PFSK-1 (cell line): ENCODE results near the gene CSRP2. TPM values are rescaled to one million over a fixed set of nuclear protein-coding genes. Genes with fewer than 3 reads are reported as not detected.

Experiments used
- FOXP2 ChIP-seq: optimal IDR thresholded peaks from 2 replicates; pipeline ENCODE3; 2011; ENCODE audit warnings: borderline replicate concordance, control low read depth, inconsistent platforms; ENCODE audit not compliant: insufficient read depth; ENCODE audit errors: extremely low read length, extremely low read depth
- POLR2AphosphoS5 ChIP-seq: IDR thresholded peaks from 2 replicates; pipeline ENCODE4 v1.6.1; 2012; ENCODE audit warnings: low read depth, mild to moderate bottlenecking, control low read depth, low read length, moderate library complexity
- SIN3A ChIP-seq: IDR thresholded peaks from 2 replicates; pipeline ENCODE4 v1.6.1; 2012; ENCODE audit warnings: mild to moderate bottlenecking, low read length, moderate library complexity, borderline replicate concordance; ENCODE audit not compliant: insufficient read depth
- TAF1 ChIP-seq: IDR thresholded peaks from 2 replicates; pipeline ENCODE4 v1.6.1; 2012; ENCODE audit warnings: low read length, control low read depth, borderline replicate concordance; ENCODE audit not compliant: insufficient read depth
- polyA plus RNA-seq: library from polyadenylated mRNA; unstranded; fragments of >200 nt; gene quantifications from one replicate; pipeline ENCODE4 v1.2.1, GENCODE V29; 2012; ENCODE audit warnings: low read depth, missing spikeins; ENCODE audit not compliant: insufficient read length
- TF ChIP-seq, protein P1 (sequence below), 2 experiments: IDR thresholded peaks; 2 replicates each; pipeline versions ENCODE4 v1.6.1 to v1.8.0; 2011 to 2012; ENCODE audit warnings: low read depth in 2 of 2, low read length in 2 of 2, control low read depth in 1 of 2, inconsistent platforms in 1 of 2, mild to moderate bottlenecking in 1 of 2, moderate library complexity in 1 of 2; ENCODE audit not compliant: insufficient read depth in 1 of 2

Gene CSRP2
- polyA plus RNA-seq, result 4.1 TPM

DNA sequence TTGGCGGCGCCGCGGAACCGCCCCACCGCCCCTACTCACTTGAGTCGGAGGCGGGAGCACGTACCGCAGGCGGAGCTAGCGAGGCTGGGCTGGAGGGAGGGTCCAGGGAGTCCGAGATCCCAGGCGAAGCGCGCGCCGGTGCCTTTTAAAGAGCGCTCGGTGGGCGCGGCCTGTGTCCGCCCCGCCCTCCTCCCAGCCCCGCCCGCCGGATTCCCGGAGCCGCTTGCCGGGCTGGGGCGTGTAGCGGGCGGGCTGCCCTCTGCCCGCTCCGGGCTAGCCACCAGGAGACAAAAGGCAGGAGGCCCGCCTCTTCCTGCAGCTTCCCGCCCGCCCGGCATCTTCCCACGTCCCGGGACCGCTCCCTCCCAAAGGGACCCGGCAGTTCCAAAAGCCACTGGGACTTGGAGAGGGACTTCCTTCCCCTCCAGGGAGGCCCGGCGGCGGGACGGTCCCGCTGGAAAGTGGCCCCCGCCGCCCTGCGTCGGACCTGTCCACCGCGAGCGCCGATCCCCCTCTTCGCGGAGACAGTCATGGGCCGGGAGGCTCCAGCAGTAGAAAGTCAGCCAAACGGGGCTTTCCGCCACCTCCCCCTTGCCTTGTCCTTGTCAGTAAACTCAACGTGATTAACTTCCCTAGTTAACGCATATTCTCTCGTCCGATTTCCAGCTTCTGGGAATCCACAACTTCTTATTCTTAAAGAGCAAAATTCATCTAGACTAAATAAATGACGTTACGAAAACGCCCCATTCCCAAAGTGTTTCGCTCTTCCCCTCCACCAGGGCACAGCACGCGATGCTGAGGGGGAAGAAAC, at the start of gene CSRP2:
Gene CSRP2 (minus strand): TSS at position 121 of the 811 bp plus-strand sequence. CDS start 12,759 bp downstream, outside the sequence.
- peak; percentile 55; the same call in 1 of the 2 replicates for TF ChIP-seq POLR2AphosphoS5
- TF ChIP-seq FOXP2, result no peak

DNA sequence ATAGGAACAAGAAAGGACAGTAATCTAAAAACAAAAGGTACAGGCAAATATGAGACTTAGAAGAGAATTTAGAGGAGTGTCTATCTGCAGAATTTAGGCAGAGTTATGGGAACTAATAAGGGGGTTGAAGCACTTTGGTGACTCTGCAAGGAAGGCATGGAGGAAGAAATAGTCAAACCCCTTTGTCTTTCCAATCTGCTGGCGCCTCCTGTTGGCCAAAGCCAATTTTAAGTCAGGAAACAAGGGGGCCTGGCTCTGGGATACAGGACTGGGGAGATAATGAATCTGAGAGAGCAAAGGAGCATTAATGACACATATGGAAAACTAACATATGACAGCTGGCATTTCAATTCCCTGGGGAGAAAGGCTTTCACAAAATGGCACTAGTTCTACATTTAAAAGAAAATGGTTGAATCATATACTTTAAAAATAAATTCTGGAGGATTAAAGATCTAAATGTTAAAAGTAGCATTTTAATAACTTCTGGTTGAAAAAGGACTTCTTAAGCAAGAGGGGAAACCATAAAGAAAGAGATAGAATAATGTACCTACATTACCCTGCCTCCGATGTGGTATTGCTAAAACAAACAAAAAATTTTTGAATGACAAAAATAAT, 48.5 kb upstream of the CSRP2 start:
- TF ChIP-seq, protein P1, sequence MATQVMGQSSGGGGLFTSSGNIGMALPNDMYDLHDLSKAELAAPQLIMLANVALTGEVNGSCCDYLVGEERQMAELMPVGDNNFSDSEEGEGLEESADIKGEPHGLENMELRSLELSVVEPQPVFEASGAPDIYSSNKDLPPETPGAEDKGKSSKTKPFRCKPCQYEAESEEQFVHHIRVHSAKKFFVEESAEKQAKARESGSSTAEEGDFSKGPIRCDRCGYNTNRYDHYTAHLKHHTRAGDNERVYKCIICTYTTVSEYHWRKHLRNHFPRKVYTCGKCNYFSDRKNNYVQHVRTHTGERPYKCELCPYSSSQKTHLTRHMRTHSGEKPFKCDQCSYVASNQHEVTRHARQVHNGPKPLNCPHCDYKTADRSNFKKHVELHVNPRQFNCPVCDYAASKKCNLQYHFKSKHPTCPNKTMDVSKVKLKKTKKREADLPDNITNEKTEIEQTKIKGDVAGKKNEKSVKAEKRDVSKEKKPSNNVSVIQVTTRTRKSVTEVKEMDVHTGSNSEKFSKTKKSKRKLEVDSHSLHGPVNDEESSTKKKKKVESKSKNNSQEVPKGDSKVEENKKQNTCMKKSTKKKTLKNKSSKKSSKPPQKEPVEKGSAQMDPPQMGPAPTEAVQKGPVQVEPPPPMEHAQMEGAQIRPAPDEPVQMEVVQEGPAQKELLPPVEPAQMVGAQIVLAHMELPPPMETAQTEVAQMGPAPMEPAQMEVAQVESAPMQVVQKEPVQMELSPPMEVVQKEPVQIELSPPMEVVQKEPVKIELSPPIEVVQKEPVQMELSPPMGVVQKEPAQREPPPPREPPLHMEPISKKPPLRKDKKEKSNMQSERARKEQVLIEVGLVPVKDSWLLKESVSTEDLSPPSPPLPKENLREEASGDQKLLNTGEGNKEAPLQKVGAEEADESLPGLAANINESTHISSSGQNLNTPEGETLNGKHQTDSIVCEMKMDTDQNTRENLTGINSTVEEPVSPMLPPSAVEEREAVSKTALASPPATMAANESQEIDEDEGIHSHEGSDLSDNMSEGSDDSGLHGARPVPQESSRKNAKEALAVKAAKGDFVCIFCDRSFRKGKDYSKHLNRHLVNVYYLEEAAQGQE (IDR thresholded peaks at IDR 0.05; ENCODE audit: insufficient read depth in 1 of 2, low read depth in 2 of 2, low read length in 2 of 2), result no peak
- no peak for TF ChIP-seq TAF1
- no peak for TF ChIP-seq SIN3A
- TF ChIP-seq POLR2AphosphoS5, result no peak
- TF ChIP-seq FOXP2, result no peak

DNA sequence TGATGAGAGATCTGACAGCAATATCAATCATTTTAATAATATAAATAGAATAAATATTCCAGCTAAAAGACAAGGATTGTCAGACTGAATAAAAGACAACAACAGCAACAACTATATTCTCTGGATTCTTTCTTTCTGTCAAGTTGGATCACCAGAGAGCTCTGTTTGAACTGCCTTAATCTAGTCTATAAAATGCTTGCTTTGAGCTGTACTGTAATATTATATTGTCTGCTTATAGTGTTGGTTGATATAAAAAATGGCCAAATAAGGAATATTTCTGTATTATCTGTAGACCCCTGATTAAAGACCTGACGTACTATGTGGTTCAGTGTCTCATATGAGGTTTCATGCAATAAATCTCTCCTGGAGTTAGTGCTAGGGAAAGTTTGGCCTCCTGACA, 46.3 kb upstream of the CSRP2 start:
- TF ChIP-seq, protein P1 (IDR thresholded peaks at IDR 0.05; ENCODE audit: insufficient read depth in 1 of 2, low read depth in 2 of 2, low read length in 2 of 2), result no peak
- TF ChIP-seq SIN3A, result no peak
- no peak for TF ChIP-seq TAF1

DNA sequence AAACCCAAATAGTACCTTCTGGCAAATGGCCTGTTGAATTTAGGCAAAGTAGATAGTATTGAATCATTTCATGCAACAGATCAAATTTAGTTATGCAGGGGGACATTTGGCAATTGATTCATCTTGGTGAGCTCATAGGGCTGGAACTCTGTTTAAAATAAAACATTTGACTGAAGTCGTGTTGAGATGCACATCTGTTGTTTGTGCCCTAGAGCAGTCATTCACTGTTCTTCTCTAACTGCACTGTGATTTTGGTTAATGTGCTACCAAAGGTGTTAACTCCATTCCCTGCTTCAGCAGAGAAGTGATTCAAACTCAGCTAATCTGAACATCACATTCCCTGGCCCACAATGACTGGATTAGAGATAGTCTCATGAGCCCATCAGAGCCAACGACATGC, 44.0 kb upstream of the CSRP2 start:
- no peak for TF ChIP-seq TAF1
- TF ChIP-seq FOXP2, result no peak
- TF ChIP-seq SIN3A, result no peak
- TF ChIP-seq, protein P1 (IDR thresholded peaks at IDR 0.05; ENCODE audit: insufficient read depth in 1 of 2, low read depth in 2 of 2, low read length in 2 of 2), result no peak
- TF ChIP-seq POLR2AphosphoS5, result no peak

DNA sequence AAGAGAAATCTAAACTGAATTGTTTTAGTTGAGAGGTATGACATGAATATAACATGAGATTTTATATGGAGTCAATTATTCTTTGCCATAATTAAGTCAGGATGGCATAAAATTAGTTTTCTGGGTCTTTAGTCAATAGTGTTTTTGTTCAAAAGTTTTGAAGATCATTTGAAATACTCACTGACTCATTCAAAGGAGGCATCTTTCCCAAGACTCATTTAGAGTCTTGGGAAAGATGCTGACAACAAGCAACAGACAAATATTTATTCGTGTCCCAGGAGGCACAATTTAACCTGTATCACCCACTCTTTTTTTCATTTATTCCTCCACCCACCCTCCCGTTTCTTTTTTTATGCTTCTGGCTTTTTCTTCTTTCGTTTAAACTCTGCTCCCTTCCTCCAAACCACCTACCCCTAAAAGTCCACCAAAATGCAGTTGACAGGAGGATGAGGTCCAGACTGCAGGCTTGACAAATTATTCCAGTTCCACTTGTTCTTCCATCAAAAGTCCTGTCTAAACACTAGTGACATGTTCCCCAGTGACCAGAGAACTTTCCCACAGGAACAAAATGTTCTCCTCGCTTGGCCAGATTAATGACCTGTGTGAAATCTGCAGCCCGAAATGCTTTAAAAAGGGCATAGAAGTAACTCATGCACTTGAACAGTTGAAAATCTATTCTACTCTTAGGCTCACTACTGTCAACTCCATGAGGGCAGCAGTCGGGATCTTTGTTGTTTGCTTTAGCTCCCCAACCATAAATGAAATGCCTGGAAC, 43.3 kb upstream of the CSRP2 start:
- TF ChIP-seq TAF1, result no peak
- no peak for TF ChIP-seq SIN3A
- TF ChIP-seq FOXP2, result no peak
- TF ChIP-seq, protein P1 (IDR thresholded peaks at IDR 0.05; ENCODE audit: insufficient read depth in 1 of 2, low read depth in 2 of 2, low read length in 2 of 2), result no peak
- no peak for TF ChIP-seq POLR2AphosphoS5
